ENCODE measurements around the gene OGDH. TPM values are rescaled to one million over a fixed set of nuclear protein-coding genes. Genes with fewer than 3 reads are reported as not detected.
A peak's percentile ranks its signal among the peaks of the same experiment; 100 is the strongest.

OGDH gene
- total RNA-seq, 2 experiments from 2014 or later: 78.6 to 85.6 TPM

- POLR2A ChIA-PET: interaction anchor here (0.5 to 6.9 kb wide), 14 partner anchors 9 to 344 kb away, joined by 3 to 52 read pairs (median 4); partner anchors contain the start of genes OGDH, PPIA and TMED4
- CTCF ChIA-PET: interaction anchor here (1.2 to 2.2 kb wide), 5 partner anchors 9 to 209 kb away, joined by 3 to 15 read pairs (median 5); partner anchors contain the start of genes H2AZ2 and OGDH
- H3K9me3 Mint-ChIP-seq: no peaks in the 10 kb centered on the region
- H3K36me3 Mint-ChIP-seq (ENCODE audit: low read depth): peaks cover 19% of the 10 kb centered on the region
- DNase-seq (peak; percentile 19), ATAC-seq (no peak)
- intact Hi-C loops (cut with micrococcal nuclease): loop anchor here (5.0 kb wide), 2 partner anchors 98 to 152 kb away; no protein-coding TSS in a partner anchor
- peak overlapping the region; percentile 100 for H3K27ac Mint-ChIP-seq
- TF ChIP-seq CTCF (IDR thresholded peaks at IDR 0.05): no peak
- peak overlapping the region; percentile 71 for H3K4me3 Mint-ChIP-seq
- peaks cover 61% of the 10 kb centered on the region for H3K4me1 Mint-ChIP-seq (ENCODE audit: low read depth)
- no peaks in the 10 kb centered on the region for H3K27me3 Mint-ChIP-seq
Observed at GRCh38 chr7:44639671-44640321, 33.4 kb downstream of the OGDH start.

- peaks cover 34% of the 10 kb centered on the region for H3K4me1 Mint-ChIP-seq (ENCODE audit: low read depth)
- ATAC-seq (no peak), DNase-seq (no peak)
- no peaks in the 10 kb centered on the region for H3K9me3 Mint-ChIP-seq
- peaks cover 29% of the 10 kb centered on the region for H3K36me3 Mint-ChIP-seq (ENCODE audit: low read depth)
- intact Hi-C loops (cut with micrococcal nuclease): no loop called here
- no peak for TF ChIP-seq CTCF (IDR thresholded peaks at IDR 0.05)
- H3K27me3 Mint-ChIP-seq: no peaks in the 10 kb centered on the region
- H3K4me3 Mint-ChIP-seq: no peak overlapping the region
- no peak overlapping the region for H3K27ac Mint-ChIP-seq
- ChIA-PET CTCF (no interaction called here), POLR2A (no interaction called here)
Observed at GRCh38 chr7:44643206-44643605, 36.8 kb downstream of the OGDH start.

- no peak for TF ChIP-seq CTCF (IDR thresholded peaks at IDR 0.05)
- DNase-seq (no peak), ATAC-seq (no peak)
- Mint-ChIP-seq H3K9me3 (no peaks in the 10 kb centered on the region), H3K27ac (no peak overlapping the region), H3K4me3 (no peak overlapping the region), H3K27me3 (no peaks in the 10 kb centered on the region), H3K4me1 (ENCODE audit: low read depth) (peaks cover 13% of the 10 kb centered on the region), H3K36me3 (ENCODE audit: low read depth) (peaks cover 29% of the 10 kb centered on the region)
- ChIA-PET CTCF (interaction anchor here (1.8 kb wide), 1 partner anchor 11 kb away, joined by 4 read pairs; no protein-coding TSS in a partner anchor), POLR2A (no interaction called here)
- intact Hi-C loops (cut with micrococcal nuclease): no loop called here
Observed at GRCh38 chr7:44645254-44645653, 38.8 kb downstream of the OGDH start.

GRCh38 chr7:44645696-44646095, 39.3 kb downstream of the OGDH start:
- Mint-ChIP-seq H3K27ac (no peak overlapping the region), H3K4me1 (ENCODE audit: low read depth) (peaks cover 9% of the 10 kb centered on the region), H3K36me3 (ENCODE audit: low read depth) (peaks cover 27% of the 10 kb centered on the region), H3K4me3 (no peak overlapping the region), H3K27me3 (no peaks in the 10 kb centered on the region), H3K9me3 (no peaks in the 10 kb centered on the region)
- intact Hi-C loops (cut with micrococcal nuclease): no loop called here
- POLR2A ChIA-PET: no interaction called here
- TF ChIP-seq CTCF (IDR thresholded peaks at IDR 0.05): no peak
- ATAC-seq: no peak
- CTCF ChIA-PET: interaction anchor here (1.8 kb wide), 1 partner anchor 11 kb away, joined by 4 read pairs; no protein-coding TSS in a partner anchor
- DNase-seq: no peak

GRCh38 chr7:44646176-44646920, 39.9 kb downstream of the OGDH start:
- Mint-ChIP-seq H3K9me3 (no peaks in the 10 kb centered on the region), H3K27ac (no peak overlapping the region), H3K4me1 (ENCODE audit: low read depth) (peaks cover 9% of the 10 kb centered on the region), H3K4me3 (no peak overlapping the region), H3K27me3 (no peaks in the 10 kb centered on the region), H3K36me3 (ENCODE audit: low read depth) (peaks cover 31% of the 10 kb centered on the region)
- ChIA-PET POLR2A (interaction anchor here (1.5 kb wide), 1 partner anchor 21 kb away, joined by 3 read pairs; no protein-coding TSS in a partner anchor), CTCF (interaction anchor here (1.4 to 1.8 kb wide), 2 partner anchors 10 to 23 kb away, joined by 3 to 4 read pairs; no protein-coding TSS in a partner anchor)
- intact Hi-C loops (cut with micrococcal nuclease): no loop called here
- DNase-seq (no peak), ATAC-seq (no peak)
- TF ChIP-seq CTCF (IDR thresholded peaks at IDR 0.05): no peak

Data from activated CD8-positive, alpha-beta T cell treated with anti-CD3 and anti-CD28 coated beads for 36 hours (primary cell).